NB4 (cell line): Measurements from ENCODE around the gene PDCD4.

Experiments
- CTCF ChIP-seq: IDR thresholded peaks from one replicate; pipeline ENCODE4 v1.5.1; 2012; ENCODE audit warnings: low read depth, low read length
- MAX ChIP-seq: IDR thresholded peaks from 2 replicates; pipeline ENCODE4 v1.6.1; 2011; ENCODE audit warnings: low read depth, low read length
- MYC ChIP-seq: IDR thresholded peaks from 2 replicates; pipeline ENCODE4 v1.6.1; 2011; ENCODE audit warnings: low read depth, low read length
- POLR2A ChIP-seq: IDR thresholded peaks from 2 replicates; pipeline ENCODE4 v1.6.1; 2011; ENCODE audit warnings: mild to moderate bottlenecking; ENCODE audit not compliant: insufficient read length; ENCODE audit errors: extremely low read depth

- TF ChIP-seq CTCF (no peak), POLR2A (no peak), MYC (no peak), MAX (no peak)
Observed at GRCh38 chr10:110840923-110841428, 30.8 kb upstream of the PDCD4 start.
